ENCODE results near the gene FMN1.

The FMN1 gene

DNA sequence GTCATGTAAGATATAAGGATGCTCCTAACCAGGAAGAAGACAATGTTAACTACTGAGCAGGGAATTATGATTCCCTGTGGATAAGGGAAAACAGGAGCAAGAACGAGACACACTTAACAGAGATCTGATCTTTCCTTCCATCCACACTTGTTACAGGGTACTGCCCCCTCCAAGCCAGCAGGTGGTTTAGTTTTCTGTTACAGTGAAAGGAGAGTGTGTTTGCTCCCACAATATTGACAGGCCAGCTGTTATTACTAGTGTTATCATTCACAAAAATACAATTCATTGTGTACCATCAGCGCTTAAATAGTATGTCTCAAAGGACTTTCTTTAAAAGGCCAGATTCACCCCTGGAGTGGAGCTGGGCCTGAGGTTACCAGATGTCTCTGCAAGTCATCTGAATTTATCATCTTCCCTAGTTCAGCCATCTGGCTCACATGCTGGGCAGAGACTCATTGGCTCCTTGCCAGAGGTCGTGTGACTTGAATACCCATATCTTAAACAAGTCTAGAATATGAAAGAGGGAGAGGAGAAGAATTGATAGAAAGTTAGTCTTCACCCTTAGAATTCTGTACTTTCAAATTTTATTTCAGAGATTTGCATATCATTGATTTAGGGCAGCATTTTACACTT lies 16.8 kb upstream of the FMN1 start:
- TF ChIP-seq GATA3 (IDR thresholded peaks at IDR 0.05; ENCODE audit: low read depth, low read length) (peak; percentile 55; the same call in 1 of the 2 replicates), GATA2 (IDR thresholded peaks at IDR 0.05; ENCODE audit: low read depth, low read length) (peak; percentile 20; the same call in 1 of the 2 replicates)

DNA sequence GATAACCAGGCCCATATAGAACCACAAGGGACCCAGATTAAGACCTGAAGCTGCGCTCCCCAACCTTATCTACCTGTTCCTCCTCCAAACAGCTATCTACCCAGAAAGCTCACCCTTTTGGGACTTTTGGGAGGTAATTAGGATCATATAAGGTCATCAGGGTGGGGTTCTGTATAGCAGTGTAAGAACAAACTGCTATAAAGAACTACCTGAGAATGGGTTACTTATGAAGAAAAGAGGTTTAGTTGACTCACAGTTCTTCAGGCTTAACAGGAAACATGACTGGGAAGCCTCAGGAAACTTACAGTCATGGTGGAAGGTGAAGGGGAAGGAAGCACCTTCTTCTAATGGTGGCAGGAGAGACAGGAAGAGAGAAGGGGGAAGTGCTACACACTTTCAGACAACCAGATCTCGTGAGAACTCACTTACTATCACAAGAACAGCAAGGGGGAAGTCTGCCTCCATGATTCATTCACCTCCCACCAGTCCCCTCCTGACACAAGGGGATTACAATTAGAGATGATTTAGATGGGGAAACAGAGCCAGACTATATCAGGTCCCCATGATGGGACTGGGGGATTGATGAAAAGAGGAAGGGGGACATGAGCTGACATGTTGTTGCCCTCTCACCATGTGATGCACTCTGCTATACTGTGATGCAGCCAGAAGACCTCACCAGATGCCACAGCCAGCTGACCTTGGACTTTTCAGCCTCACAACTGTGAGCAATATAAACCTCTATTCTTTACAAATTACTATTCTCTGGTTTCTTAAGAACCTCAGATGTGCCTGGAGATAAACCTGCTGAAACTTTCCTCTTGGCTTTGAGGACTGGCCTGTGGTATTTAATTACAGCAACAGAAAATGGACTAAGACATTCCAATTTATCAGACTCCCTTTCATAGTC lies 15.3 kb upstream of the FMN1 start:
- no peak for TF ChIP-seq GATA2 (IDR thresholded peaks at IDR 0.05; ENCODE audit: low read depth, low read length)
- TF ChIP-seq GATA3 (IDR thresholded peaks at IDR 0.05; ENCODE audit: low read depth, low read length), result no peak

DNA sequence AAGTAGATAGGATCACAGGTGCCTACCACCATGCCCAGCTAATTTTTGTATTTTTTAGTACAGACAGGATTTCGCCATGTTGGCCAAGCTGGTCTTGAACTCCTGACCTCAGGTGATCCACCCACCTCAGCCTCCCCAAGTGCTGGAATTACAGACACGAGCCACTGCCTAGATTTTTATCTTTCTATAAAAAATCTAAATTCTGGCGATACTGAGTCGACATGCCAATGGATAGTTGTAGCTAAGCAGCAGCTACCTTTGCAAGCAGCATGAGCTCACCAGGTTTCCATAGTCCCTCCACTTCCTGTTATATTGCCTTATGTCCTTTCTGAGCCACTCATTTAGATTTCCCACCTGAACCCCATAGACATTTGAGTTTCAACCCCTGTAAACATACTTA lies 13.1 kb upstream of the FMN1 start:
- TF ChIP-seq GATA2 (IDR thresholded peaks at IDR 0.05; ENCODE audit: low read depth, low read length) (no peak), GATA3 (IDR thresholded peaks at IDR 0.05; ENCODE audit: low read depth, low read length) (no peak)

DNA sequence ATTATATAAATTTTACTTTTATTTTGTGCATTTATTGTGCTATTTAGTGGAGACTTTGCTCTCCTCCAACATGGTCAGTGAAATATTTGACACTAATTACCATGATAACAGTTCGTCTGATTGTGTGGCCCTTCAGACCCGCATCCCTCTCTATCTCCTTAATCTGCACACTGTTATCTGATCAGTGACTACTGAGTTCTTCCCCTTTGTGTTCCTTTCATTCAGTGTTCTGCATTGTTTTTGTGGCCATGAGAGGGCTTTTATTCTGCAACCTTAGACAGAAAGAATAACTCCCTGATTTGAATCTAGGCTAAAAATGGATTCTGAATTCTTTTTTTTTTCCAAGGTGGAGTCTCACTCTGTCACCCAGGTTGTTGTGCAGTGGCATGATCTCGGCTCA lies 11.9 kb upstream of the FMN1 start:
- TF ChIP-seq GATA2 (IDR thresholded peaks at IDR 0.05; ENCODE audit: low read depth, low read length) (peak; percentile 26; the same call in 1 of the 2 replicates), GATA3 (IDR thresholded peaks at IDR 0.05; ENCODE audit: low read depth, low read length) (0 out of 2 replicates have a peak, but pooled peaks have one; percentile 17)

DNA sequence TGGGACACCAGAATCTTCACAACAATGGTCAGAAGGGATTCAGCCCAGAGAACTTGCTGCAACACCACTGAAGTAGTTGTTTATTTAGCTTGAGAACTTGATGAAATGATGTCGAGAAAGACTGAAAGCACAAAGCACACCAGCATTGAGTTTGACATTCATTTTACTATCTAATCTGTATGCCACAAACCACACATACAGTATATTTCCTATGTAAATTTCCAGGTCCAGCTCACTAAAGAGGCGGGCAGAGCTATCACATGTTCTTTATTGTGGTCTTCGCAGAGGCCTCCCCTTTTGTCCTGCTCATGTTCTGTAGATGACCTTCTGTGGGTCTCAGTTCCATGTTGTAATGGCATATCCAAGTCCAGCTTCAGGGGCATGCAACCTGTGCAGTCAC lies 10.4 kb upstream of the FMN1 start:
- TF ChIP-seq GATA3 (IDR thresholded peaks at IDR 0.05; ENCODE audit: low read depth, low read length), result no peak
- TF ChIP-seq GATA2 (IDR thresholded peaks at IDR 0.05; ENCODE audit: low read depth, low read length), result no peak

DNA sequence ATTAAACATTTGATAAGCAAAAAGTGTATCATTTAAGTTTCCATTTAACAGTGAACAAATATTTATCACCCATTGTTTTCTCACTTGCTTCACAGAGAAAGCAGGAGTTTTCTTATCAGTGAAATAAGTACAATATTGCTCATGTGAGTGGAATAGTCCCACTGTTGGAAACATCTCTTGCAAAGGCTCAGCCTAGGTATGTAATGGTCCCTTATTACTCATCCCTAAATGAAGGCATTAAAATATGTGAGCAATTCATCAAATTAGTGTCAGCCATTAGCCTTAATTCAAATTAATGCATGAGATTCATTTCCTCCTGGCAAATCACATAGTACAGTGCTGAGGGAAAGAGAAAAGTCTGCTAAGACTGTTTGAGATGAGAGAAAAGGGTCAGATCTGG lies 9.6 kb upstream of the FMN1 start:
- TF ChIP-seq GATA3 (IDR thresholded peaks at IDR 0.05; ENCODE audit: low read depth, low read length) (no peak), GATA2 (IDR thresholded peaks at IDR 0.05; ENCODE audit: low read depth, low read length) (no peak)

DNA sequence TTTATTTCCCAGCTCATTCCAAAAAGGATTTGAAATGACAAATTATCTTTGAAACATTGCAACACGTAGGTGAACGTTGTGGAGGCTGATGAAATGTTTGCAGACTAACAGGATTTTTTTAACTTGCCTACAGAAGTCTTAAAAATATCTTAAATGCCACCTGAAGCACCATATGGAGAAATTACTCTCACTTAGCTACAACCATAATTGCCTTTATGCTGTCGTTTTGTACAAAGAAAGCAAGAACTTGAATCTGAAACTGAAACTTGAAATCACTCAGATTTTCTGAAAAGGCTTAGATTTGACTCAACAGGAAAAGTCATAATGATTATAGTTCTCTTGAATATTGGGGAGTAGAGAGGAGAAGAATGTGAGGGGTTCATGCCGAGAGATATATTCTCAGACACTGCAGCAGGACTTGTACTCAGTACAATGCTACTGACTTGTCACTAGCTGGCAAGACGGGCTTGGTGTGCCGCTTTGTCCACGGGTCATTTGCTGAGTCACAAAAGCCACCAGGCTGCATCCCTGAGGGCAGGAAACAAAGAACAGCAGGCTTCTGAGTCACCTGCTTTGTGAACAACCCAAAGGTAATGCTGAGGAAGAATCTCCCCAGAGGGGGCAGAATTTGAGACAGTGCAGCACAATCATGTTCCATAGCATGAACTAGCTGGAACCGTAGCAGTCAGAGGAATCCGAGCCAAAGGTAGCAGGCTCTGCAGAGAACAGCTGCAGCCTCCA lies 7.1 kb upstream of the FMN1 start:
- no peak for TF ChIP-seq GATA3 (IDR thresholded peaks at IDR 0.05; ENCODE audit: low read depth, low read length)
- no peak for TF ChIP-seq GATA2 (IDR thresholded peaks at IDR 0.05; ENCODE audit: low read depth, low read length)

DNA sequence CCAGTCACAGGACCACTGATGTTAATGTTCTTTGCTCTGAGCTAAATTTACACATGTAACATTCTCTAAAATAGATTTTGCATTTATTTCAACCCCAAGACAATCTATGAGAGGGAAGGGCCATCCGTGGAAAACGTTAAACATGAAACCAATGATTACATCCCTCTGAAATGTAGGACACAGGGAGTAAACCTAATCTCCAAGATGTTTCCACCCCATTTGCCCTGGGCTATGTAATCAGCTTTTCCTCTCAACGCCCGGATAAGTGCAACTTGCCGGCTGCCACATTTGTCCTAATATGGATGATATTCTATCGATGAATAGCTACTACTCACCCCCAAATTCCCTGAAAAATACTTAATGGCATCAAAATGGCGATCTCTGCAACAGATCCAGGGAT lies 6.4 kb upstream of the FMN1 start:
- TF ChIP-seq GATA3 (IDR thresholded peaks at IDR 0.05; ENCODE audit: low read depth, low read length) (no peak), GATA2 (IDR thresholded peaks at IDR 0.05; ENCODE audit: low read depth, low read length) (no peak)

DNA sequence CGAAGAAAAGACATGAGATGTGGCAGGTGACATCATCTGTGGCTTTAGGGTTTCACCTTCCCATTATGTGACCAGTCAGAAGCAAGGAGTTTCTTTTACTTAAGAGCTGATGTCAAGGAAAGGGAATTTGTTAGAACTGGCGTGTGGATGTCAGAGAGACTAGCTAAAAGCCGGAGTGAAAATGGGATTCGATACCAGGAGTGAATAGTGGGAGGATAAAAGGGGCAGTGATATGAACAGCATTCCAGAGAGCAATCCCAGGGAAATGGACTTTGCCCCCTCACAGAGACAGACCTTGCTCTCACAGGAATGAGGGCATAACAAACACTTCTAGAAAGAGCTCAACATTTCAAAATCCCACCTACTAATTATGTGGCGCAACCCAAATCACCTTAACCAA lies 5.9 kb upstream of the FMN1 start:
- no peak for TF ChIP-seq GATA3 (IDR thresholded peaks at IDR 0.05; ENCODE audit: low read depth, low read length)
- TF ChIP-seq GATA2 (IDR thresholded peaks at IDR 0.05; ENCODE audit: low read depth, low read length), result no peak

DNA sequence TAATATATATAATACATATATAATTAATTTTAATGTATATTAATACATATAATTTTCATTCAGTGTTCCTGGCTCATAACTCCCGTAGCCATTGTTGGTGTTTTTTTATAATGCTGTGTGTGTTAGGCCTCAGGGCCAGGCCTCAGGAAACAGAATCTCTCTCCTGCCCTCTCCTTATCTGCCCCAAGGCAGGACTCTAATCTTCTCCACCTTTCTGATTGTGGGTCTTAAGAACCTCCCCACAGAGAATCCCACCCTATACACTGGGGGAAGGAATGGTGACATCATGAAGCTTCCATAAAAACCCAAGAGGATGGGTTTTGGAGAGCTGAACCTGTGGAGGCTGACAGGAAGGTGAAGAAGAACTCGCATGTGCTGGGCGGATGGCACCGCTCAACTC lies 4.0 kb upstream of the FMN1 start:
- no peak for TF ChIP-seq GATA3 (IDR thresholded peaks at IDR 0.05; ENCODE audit: low read depth, low read length)
- TF ChIP-seq GATA2 (IDR thresholded peaks at IDR 0.05; ENCODE audit: low read depth, low read length), result no peak

DNA sequence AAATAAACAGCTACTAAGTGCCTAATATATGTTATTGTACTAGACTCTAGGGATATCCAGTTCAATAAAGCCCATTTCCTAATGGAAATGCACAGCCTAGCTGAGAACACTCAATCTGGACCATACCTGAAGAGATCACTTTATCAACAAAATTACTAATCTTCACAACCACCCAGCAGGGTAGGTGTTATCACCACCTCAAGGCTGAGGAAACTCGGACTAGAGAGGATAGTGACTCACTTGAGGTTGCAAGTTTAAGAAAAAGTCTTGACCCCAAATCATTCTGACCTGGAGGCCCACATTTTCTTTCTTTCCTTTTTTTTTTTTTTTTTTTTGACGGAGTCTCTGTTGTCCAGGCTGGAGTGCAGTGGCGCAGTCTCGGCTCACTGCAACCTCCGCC lies 3.1 kb upstream of the FMN1 start:
- TF ChIP-seq GATA2 (IDR thresholded peaks at IDR 0.05; ENCODE audit: low read depth, low read length) (no peak), GATA3 (IDR thresholded peaks at IDR 0.05; ENCODE audit: low read depth, low read length) (no peak)

DNA sequence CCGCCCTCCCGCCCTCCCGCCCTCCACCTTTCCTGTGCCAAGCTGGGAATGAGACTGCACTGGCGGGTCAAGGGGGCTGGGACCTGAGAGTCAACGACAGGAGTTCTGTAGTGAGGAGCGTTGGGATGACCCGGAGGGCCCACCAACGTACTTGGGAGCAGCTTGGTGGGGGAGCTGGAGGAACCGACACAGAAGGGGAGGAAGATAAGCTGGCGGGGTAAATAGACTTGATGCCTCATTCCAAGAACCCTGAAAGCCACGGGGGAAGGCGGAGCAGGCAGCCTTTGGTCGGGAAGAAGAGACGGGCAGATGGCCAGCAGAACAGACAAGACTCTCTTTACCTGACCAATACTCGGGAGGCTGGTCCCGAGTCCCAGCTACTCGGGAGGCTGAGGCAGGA lies 277 bp downstream of the FMN1 start:
- TF ChIP-seq GATA3 (IDR thresholded peaks at IDR 0.05; ENCODE audit: low read depth, low read length), result no peak
- no peak for TF ChIP-seq GATA2 (IDR thresholded peaks at IDR 0.05; ENCODE audit: low read depth, low read length)

DNA sequence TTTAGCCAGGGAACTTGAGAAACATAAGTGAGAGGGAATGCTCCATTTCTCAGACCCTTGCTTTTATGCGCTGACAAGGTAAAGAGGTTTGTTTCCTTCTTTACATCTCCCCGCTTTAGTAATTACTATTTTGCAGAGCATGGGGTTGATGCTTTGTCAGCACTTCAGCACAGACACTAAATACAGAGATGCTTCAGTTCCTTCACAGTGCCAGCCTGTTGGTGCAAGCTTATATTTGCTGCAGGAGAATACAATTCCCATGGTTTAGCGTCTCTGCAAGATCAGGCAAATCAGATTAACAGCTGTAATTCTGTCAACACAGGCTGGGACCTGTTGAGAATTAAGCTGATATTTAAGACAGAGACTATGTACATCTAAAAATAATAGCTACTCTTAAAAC lies 2.9 kb downstream of the FMN1 start:
- TF ChIP-seq GATA2 (IDR thresholded peaks at IDR 0.05; ENCODE audit: low read depth, low read length) (no peak), GATA3 (IDR thresholded peaks at IDR 0.05; ENCODE audit: low read depth, low read length) (no peak)

DNA sequence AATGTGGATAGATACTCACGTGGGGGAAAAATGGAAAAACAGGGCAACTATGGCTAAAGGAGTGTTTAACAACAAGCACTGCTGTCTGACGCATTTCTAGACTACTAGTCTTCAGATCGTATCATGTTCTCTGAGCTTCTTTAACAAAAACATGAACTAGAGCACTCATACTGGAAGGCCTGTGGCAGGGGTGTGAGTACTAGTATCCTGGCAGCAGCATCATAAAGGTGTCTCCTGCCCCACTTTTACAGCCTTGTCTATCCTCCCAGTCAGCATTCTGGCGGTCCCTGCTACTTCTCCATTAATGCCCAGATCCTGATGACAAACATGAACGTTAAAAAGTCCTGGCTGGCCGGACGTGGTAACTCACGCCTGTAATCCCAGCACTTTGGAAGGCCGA lies 4.0 kb downstream of the FMN1 start:
- TF ChIP-seq GATA3 (IDR thresholded peaks at IDR 0.05; ENCODE audit: low read depth, low read length) (no peak), GATA2 (IDR thresholded peaks at IDR 0.05; ENCODE audit: low read depth, low read length) (no peak)

Data from SH-SY5Y (cell line).